Measurements from ENCODE around the gene METTL13. TPM values are rescaled to one million over a fixed set of nuclear protein-coding genes. Genes with fewer than 3 reads are reported as not detected.

METTL13 gene
- total and polyA plus RNA-seq, 2 experiments from 2014 or later, result 18.8 to 22.0 TPM

DNA sequence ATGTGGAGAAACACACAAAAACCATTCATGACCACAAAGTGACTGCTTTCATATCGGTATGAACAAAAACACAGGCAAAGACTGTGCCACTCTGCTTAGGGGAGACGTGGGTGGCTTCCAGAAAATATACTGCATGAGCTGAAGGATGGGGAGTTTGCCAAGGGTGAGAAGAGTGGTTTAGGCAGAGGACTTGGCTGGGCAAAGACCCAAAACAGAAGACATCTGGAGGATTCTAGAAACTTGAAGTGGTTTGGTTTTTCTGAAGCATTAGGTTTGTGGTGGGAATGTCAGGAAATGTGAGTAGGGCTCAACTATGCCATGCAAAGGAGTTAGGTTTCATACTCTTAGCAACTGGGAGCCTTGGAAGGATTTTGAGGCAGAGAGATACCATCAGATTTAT lies 33.2 kb downstream of the METTL13 start:
- no peaks in the 10 kb centered on the region for H3K36me3 ChIP-seq (ENCODE audit: low read depth)
- H3F3A ChIP-seq (ENCODE audit: insufficient read depth), result peaks cover 24% of the 10 kb centered on the region
- WGBS, 2 experiments (ENCODE audit: low coverage in 1 of 2, low lambda C conversion rate in 2 of 2, missing lambda C conversion rate in 2 of 2), result 41 to 43% methylated on average over 2 of the region's 2 CpGs
- no peak overlapping the region for H3K9ac ChIP-seq
- in situ Hi-C loops (cut with MboI), result loop anchor here (5.0 to 25.0 kb wide), 2 partner anchors 168 to 598 kb away; partner anchors contain the start of gene C1orf105
- no peak overlapping the region for H2AFZ ChIP-seq
- no peak overlapping the region for H3K27ac ChIP-seq
- no peak overlapping the region for H3K4me3 ChIP-seq
- TF ChIP-seq EZH2 (IDR thresholded peaks at IDR 0.05; ENCODE audit: insufficient read depth, poor library complexity, severe bottlenecking) (no peak), EZH2phosphoT487 (IDR thresholded peaks at IDR 0.05; ENCODE audit: insufficient read depth, low read depth) (no peak)
- no peaks in the 10 kb centered on the region for H3K79me2 ChIP-seq (ENCODE audit: insufficient read depth)
- H4K20me1 ChIP-seq (ENCODE audit: insufficient read depth), result no peaks in the 10 kb centered on the region
- DNase-seq, result peak; percentile 77
- no peak overlapping the region for H3K4me2 ChIP-seq (ENCODE audit: unreplicated experiment)
- peaks cover 24% of the 10 kb centered on the region for H3K4me1 ChIP-seq (ENCODE audit: insufficient read depth)
- no peaks in the 10 kb centered on the region for H3K27me3 ChIP-seq (replicated peaks; ENCODE audit: insufficient read depth)
- H3K9me3 ChIP-seq (ENCODE audit: low read depth), result no peaks in the 10 kb centered on the region
- no peaks in the 10 kb centered on the region for H3K9me2 ChIP-seq (ENCODE audit: insufficient read depth)

DNA sequence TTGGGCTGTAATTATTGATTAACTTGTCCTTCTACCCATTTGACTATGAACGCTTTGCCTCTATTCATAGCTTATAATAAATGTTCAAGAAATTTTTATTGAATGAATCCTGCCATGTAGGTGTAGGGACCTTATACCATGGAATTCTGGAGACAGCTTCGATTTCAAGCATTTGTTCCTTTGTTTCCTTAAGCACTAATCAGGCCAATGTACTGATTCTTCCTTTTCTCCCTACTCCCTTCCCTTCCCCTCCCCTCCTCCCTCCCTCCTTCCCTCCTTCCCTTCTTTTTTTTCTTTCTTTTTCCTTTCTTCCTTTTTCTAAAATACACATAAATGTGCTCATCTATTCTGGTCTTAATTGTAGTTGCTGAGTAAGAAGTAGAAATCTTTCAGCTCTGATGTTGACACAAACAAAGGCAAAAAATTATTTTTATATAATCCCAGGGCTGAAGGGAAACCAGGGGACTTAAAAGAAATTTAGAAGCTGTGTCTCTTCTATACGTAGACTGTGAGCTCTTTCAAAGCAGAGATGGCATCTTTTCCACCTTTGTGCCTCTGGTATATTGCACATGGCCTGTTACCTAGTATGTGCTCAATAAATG lies 34.9 kb downstream of the METTL13 start:
- WGBS, 2 experiments (ENCODE audit: low coverage in 1 of 2, low lambda C conversion rate in 2 of 2, missing lambda C conversion rate in 2 of 2), result 93 to 95% methylated on average over 3 of the region's 3 CpGs
- no peak overlapping the region for H3K4me3 ChIP-seq
- no peaks in the 10 kb centered on the region for H3K27me3 ChIP-seq (replicated peaks; ENCODE audit: insufficient read depth)
- no peaks in the 10 kb centered on the region for H3K9me3 ChIP-seq (ENCODE audit: low read depth)
- no peak for DNase-seq
- H3K9me2 ChIP-seq (ENCODE audit: insufficient read depth), result no peaks in the 10 kb centered on the region
- H3K4me1 ChIP-seq (ENCODE audit: insufficient read depth), result peaks cover 32% of the 10 kb centered on the region
- H3K4me2 ChIP-seq (ENCODE audit: unreplicated experiment), result no peak overlapping the region
- no peak overlapping the region for H3K27ac ChIP-seq
- H2AFZ ChIP-seq, result no peak overlapping the region
- TF ChIP-seq EZH2 (IDR thresholded peaks at IDR 0.05; ENCODE audit: insufficient read depth, poor library complexity, severe bottlenecking) (no peak), EZH2phosphoT487 (IDR thresholded peaks at IDR 0.05; ENCODE audit: insufficient read depth, low read depth) (no peak)
- no peaks in the 10 kb centered on the region for H3K36me3 ChIP-seq (ENCODE audit: low read depth)
- no peak overlapping the region for H3K9ac ChIP-seq
- no peaks in the 10 kb centered on the region for H4K20me1 ChIP-seq (ENCODE audit: insufficient read depth)
- H3K79me2 ChIP-seq (ENCODE audit: insufficient read depth), result no peaks in the 10 kb centered on the region
- H3F3A ChIP-seq (ENCODE audit: insufficient read depth), result peaks cover 24% of the 10 kb centered on the region
- in situ Hi-C loops (cut with MboI), result loop anchor here (25.0 kb wide), 1 partner anchor 596 kb away; the partner anchor contains the start of gene C1orf105

DNA sequence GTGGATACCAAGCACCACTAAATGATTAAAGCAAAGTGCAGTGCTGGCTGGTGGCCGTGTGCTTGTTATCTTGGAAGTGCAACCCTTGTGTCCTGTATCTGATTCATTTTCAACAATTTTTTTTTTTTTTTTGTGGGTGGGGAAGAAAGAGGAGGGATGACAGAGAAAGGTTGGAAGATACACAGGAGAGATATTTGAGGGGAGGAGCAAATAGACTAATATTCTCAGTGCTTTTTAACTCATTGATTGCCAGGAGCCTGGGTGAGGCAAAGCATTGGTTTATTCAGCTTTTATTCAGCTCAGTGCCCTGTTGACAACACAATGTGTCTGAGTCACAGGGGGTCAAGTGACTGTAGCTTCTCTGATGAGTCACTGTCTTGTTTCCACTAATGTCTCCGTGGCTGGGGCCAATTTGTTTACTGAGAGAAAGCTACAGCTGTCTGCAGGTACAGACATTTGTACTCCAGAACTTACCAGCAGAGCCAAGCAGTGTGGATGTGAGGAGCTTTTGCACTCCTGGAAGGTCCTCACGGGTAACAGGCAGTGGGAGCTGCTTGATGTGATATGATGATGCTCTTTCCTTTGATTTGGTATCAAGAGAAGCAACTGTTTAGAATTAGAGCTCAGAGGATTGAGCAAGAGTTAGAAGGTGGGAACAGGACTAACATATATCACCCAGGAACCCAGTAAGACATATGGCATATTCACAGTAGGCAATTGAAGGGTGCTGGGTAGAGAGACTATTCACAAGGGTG lies 36.2 kb downstream of the METTL13 start:
- Histone ChIP-seq H3K4me3 (no peak overlapping the region), H4K20me1 (ENCODE audit: insufficient read depth) (no peaks in the 10 kb centered on the region), H3K27ac (peak overlapping the region; percentile 38), H3F3A (ENCODE audit: insufficient read depth) (peaks cover 24% of the 10 kb centered on the region), H3K27me3 (replicated peaks; ENCODE audit: insufficient read depth) (no peaks in the 10 kb centered on the region), H3K79me2 (ENCODE audit: insufficient read depth) (no peaks in the 10 kb centered on the region), H2AFZ (no peak overlapping the region), H3K4me1 (ENCODE audit: insufficient read depth) (peaks cover 33% of the 10 kb centered on the region), H3K9me2 (ENCODE audit: insufficient read depth) (no peaks in the 10 kb centered on the region), H3K4me2 (ENCODE audit: unreplicated experiment) (peak overlapping the region; percentile 37), H3K36me3 (ENCODE audit: low read depth) (no peaks in the 10 kb centered on the region), H3K9ac (no peak overlapping the region), H3K9me3 (ENCODE audit: low read depth) (no peaks in the 10 kb centered on the region)
- in situ Hi-C loops (cut with MboI), result loop anchor here (25.0 kb wide), 1 partner anchor 595 kb away; the partner anchor contains the start of gene C1orf105
- no peak for TF ChIP-seq EZH2 (IDR thresholded peaks at IDR 0.05; ENCODE audit: insufficient read depth, poor library complexity, severe bottlenecking)
- no peak for TF ChIP-seq EZH2phosphoT487 (IDR thresholded peaks at IDR 0.05; ENCODE audit: insufficient read depth, low read depth)
- WGBS, 2 experiments (ENCODE audit: low coverage in 1 of 2, low lambda C conversion rate in 2 of 2, missing lambda C conversion rate in 2 of 2), result 3 to 4% methylated on average over 3 of the region's 3 CpGs
- DNase-seq, result peak; percentile 96

DNA sequence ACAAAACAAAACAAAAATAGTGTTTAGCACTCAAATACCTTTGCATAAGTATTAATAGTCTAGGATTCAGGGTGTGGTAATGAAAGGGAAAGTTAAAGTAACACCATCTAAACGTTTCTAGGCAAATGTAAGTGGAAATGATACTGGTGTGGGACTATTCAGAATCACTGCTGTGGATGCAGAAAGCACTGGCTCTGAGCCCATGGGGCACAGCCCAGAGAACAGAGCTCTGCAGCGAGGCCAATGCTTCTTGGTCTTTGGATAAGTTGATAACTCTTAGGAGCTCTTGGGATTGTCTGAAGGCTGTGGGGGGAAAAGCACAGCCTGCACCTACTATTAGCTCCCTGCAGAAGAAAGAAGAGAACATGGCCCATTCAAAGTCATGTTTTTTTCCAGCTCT lies 38.5 kb downstream of the METTL13 start:
- Histone ChIP-seq H3K9me3 (ENCODE audit: low read depth) (no peaks in the 10 kb centered on the region), H4K20me1 (ENCODE audit: insufficient read depth) (no peaks in the 10 kb centered on the region), H3K27ac (no peak overlapping the region), H3F3A (ENCODE audit: insufficient read depth) (peaks cover 20% of the 10 kb centered on the region), H3K4me3 (no peak overlapping the region), H3K9me2 (ENCODE audit: insufficient read depth) (no peaks in the 10 kb centered on the region), H3K4me2 (ENCODE audit: unreplicated experiment) (no peak overlapping the region), H3K27me3 (replicated peaks; ENCODE audit: insufficient read depth) (no peaks in the 10 kb centered on the region), H3K79me2 (ENCODE audit: insufficient read depth) (no peaks in the 10 kb centered on the region), H3K36me3 (ENCODE audit: low read depth) (no peaks in the 10 kb centered on the region), H3K9ac (no peak overlapping the region), H2AFZ (no peak overlapping the region), H3K4me1 (ENCODE audit: insufficient read depth) (peaks cover 29% of the 10 kb centered on the region)
- no peak for DNase-seq
- in situ Hi-C loops (cut with MboI), result loop anchor here (25.0 kb wide), 1 partner anchor 592 kb away; the partner anchor contains the start of gene C1orf105
- 18 to 25% methylated on average over 2 of the region's 2 CpGs for WGBS, 2 experiments (ENCODE audit: low coverage in 1 of 2, low lambda C conversion rate in 2 of 2, missing lambda C conversion rate in 2 of 2)
- TF ChIP-seq EZH2phosphoT487 (IDR thresholded peaks at IDR 0.05; ENCODE audit: insufficient read depth, low read depth) (no peak), EZH2 (IDR thresholded peaks at IDR 0.05; ENCODE audit: insufficient read depth, poor library complexity, severe bottlenecking) (no peak)

Data from GM23248 (cell line).